IMR-90 (cell line): ENCODE measurements around the gene PLEKHH1. TPM values are rescaled to one million over a fixed set of nuclear protein-coding genes. Genes with fewer than 3 reads are reported as not detected.

Source experiments
- ATAC-seq: fragments of 200-7000 bp; cut with Tn5 transposase; 2 replicates; pipeline ENCODE4 v1.9.1; 2020; ENCODE audit warnings: low read depth, mild to moderate bottlenecking, moderate library complexity
- BruUV-seq: library from RNA; stranded (reverse); fragments of 400-500 nt; replicated peaks from 2 replicates; lab custom pipeline; 2021; lab: Mats Ljungman, UMichigan
- CTCF ChIA-PET: fragments of 300-600 bp; formaldehyde crosslinking; extraction: SDS; loops from one replicate; lab custom pipeline; 2021; ENCODE audit warnings: antibody characterized with exemption; lab: Yijun Ruan, JAX
- POLR2A ChIA-PET: fragments of 300-600 bp; sonication (Branson Sonifier 250); formaldehyde crosslinking; loops from one replicate; lab custom pipeline; 2022; ENCODE audit warnings: antibody characterized with exemption; ENCODE audit not compliant: unreplicated experiment; lab: Charles Lee
- DNase-seq: peaks from one replicate; pipeline ENCODE4 v3.0.0; 2013
- H2AFZ ChIP-seq: replicated peaks from 2 replicates; pipeline ENCODE3; 2013; ENCODE audit warnings: low read length, mild to moderate bottlenecking; ENCODE audit not compliant: poor library complexity
- H2AK5ac ChIP-seq: 2 replicates; pipeline ENCODE4 v1.6.1; 2013; ENCODE audit warnings: low read depth, low read length, inconsistent platforms
- H2AK9ac ChIP-seq: replicated peaks from 2 replicates; pipeline ENCODE3; 2013; ENCODE audit warnings: mild to moderate bottlenecking, low read depth, low read length, moderate library complexity; ENCODE audit not compliant: poor library complexity
- H2BK120ac ChIP-seq: 2 replicates; pipeline ENCODE4 v1.6.1; 2013; ENCODE audit warnings: low read depth, low read length, inconsistent platforms
- H2BK15ac ChIP-seq: 3 replicates; pipeline ENCODE4 v1.6.1; 2013; ENCODE audit warnings: low read depth, low read length, inconsistent platforms
- H2BK20ac ChIP-seq: 2 replicates; pipeline ENCODE4 v1.6.1; 2013; ENCODE audit warnings: low read depth, mild to moderate bottlenecking, inconsistent platforms, low read length, moderate library complexity
- H2BK5ac ChIP-seq: 2 replicates; pipeline ENCODE4 v1.6.1; 2013; ENCODE audit warnings: mild to moderate bottlenecking, low read depth, low read length, inconsistent platforms; ENCODE audit not compliant: poor library complexity, severe bottlenecking
- H3K14ac ChIP-seq: replicated peaks from 2 replicates; pipeline ENCODE4 v1.6.1; 2013; ENCODE audit warnings: low read depth, low read length, inconsistent platforms
- H3K18ac ChIP-seq: 2 replicates; pipeline ENCODE4 v1.6.1; 2013; ENCODE audit warnings: low read depth, low read length, control low read depth
- H3K23ac ChIP-seq: 2 replicates; pipeline ENCODE4 v1.6.1; 2013; ENCODE audit warnings: low read depth, low read length, inconsistent platforms
- H3K27ac ChIP-seq: 2 replicates; pipeline ENCODE4 v1.5.1; 2013; ENCODE audit warnings: mild to moderate bottlenecking, control low read depth, low read length; ENCODE audit not compliant: insufficient read depth
- H3K27me3 ChIP-seq: 2 replicates; pipeline ENCODE4 v1.6.1; 2013; ENCODE audit warnings: low read length; ENCODE audit not compliant: control insufficient read depth, insufficient read depth
- H3K36me3 ChIP-seq: 2 replicates; pipeline ENCODE4 v1.6.1; 2013; ENCODE audit warnings: low read length, mixed read lengths; ENCODE audit not compliant: control insufficient read depth, insufficient read depth
- H3K4ac ChIP-seq: 2 replicates; pipeline ENCODE4 v1.6.1; 2013; ENCODE audit warnings: low read depth, low read length, inconsistent platforms
- H3K4me1 ChIP-seq: 2 replicates; pipeline ENCODE4 v1.6.1; 2013; ENCODE audit warnings: low read length, mixed read lengths; ENCODE audit not compliant: control insufficient read depth, insufficient read depth
- H3K4me2 ChIP-seq: 2 replicates; pipeline ENCODE4 v1.6.1; 2013; ENCODE audit warnings: low read depth, mild to moderate bottlenecking, control low read depth, low read length, moderate library complexity
- H3K4me3 ChIP-seq: 2 replicates; pipeline ENCODE4 v1.5.1; 2013; ENCODE audit warnings: low read depth, mild to moderate bottlenecking, control low read depth, low read length, moderate library complexity; ENCODE audit not compliant: insufficient read depth
- H3K56ac ChIP-seq: 2 replicates; pipeline ENCODE4 v1.6.1; 2013; ENCODE audit warnings: low read length, inconsistent platforms; ENCODE audit not compliant: insufficient read depth; ENCODE audit errors: extremely low read depth
- H3K79me1 ChIP-seq, 2 experiments: 2 replicates each; pipeline ENCODE4 v1.6.1; 2013; ENCODE audit warnings: low read length in 2 of 2, inconsistent platforms in 1 of 2, low read depth in 1 of 2
- H3K9ac ChIP-seq: 2 replicates; pipeline ENCODE4 v1.6.1; 2013; ENCODE audit warnings: low read depth, low read length, control low read depth
- H3K9me1 ChIP-seq: 2 replicates; pipeline ENCODE4 v1.6.1; 2013; ENCODE audit warnings: low read length, inconsistent platforms; ENCODE audit not compliant: insufficient read depth
- H3K9me3 ChIP-seq: 2 replicates; pipeline ENCODE4 v1.6.1; 2013; ENCODE audit warnings: low read length; ENCODE audit not compliant: control insufficient read depth, insufficient read depth
- H4K20me1 ChIP-seq: 2 replicates; pipeline ENCODE4 v1.6.1; 2013; ENCODE audit warnings: low read length, inconsistent platforms; ENCODE audit not compliant: insufficient read depth
- H4K5ac ChIP-seq: 2 replicates; pipeline ENCODE4 v1.6.1; 2013; ENCODE audit warnings: mild to moderate bottlenecking, low read depth, low read length, control low read depth
- H4K8ac ChIP-seq, 2 experiments: 2 replicates each; pipeline ENCODE4 v1.6.1; 2013; ENCODE audit warnings: low read depth in 2 of 2, low read length in 2 of 2, control low read depth in 1 of 2, inconsistent platforms in 1 of 2
- H4K91ac ChIP-seq: 2 replicates; pipeline ENCODE4 v1.6.1; 2013; ENCODE audit warnings: low read depth, low read length, inconsistent platforms; ENCODE audit not compliant: insufficient read depth
- BHLHE40 ChIP-seq: fragments of 150-350 bp; IDR thresholded peaks from 2 replicates; pipeline ENCODE4 v1.6.1; 2016; ENCODE audit warnings: mild to moderate bottlenecking, low read depth, low read length
- CHD1 ChIP-seq: IDR thresholded peaks from 2 replicates; pipeline ENCODE4 v1.6.1; 2012; ENCODE audit warnings: low read depth, low read length, improper control_type of control experiment
- FOS ChIP-seq: fragments of 150-350 bp; IDR thresholded peaks from 2 replicates; pipeline ENCODE4 v1.6.1; 2016; ENCODE audit warnings: low read depth, low read length
- MAZ ChIP-seq: IDR thresholded peaks from 2 replicates; pipeline ENCODE4 v1.6.1; 2012; ENCODE audit warnings: low read depth, mild to moderate bottlenecking, low read length, improper control_type of control experiment, moderate library complexity, borderline replicate concordance
- MXI1 ChIP-seq: IDR thresholded peaks from 2 replicates; pipeline ENCODE4 v1.6.1; 2012; ENCODE audit warnings: low read depth, mild to moderate bottlenecking, low read length, moderate library complexity, borderline replicate concordance
- NFE2L2 ChIP-seq: fragments of 150-350 bp; IDR thresholded peaks from 2 replicates; pipeline ENCODE4 v1.6.1; 2016; ENCODE audit warnings: low read depth, mild to moderate bottlenecking, low read length
- RAD21 ChIP-seq: IDR thresholded peaks from 2 replicates; pipeline ENCODE4 v1.6.1; 2012; ENCODE audit warnings: low read length, improper control_type of control experiment
- RCOR1 ChIP-seq: IDR thresholded peaks from 2 replicates; pipeline ENCODE4 v1.6.1; 2012; ENCODE audit warnings: mild to moderate bottlenecking, low read length, improper control_type of control experiment; ENCODE audit not compliant: insufficient replicate concordance
- RFX5 ChIP-seq: IDR thresholded peaks from 2 replicates; pipeline ENCODE4 v1.8.0; 2012; ENCODE audit warnings: low read depth, mild to moderate bottlenecking, low read length, moderate library complexity
- SMC3 ChIP-seq: fragments of 150-350 bp; IDR thresholded peaks from 2 replicates; pipeline ENCODE4 v1.6.1; 2016; ENCODE audit warnings: low read depth, mild to moderate bottlenecking, antibody characterized with exemption, low read length, moderate library complexity
- WGBS, 2 experiments: methylation state at CpG; one replicate each; pipeline versions ENCODE4 v1.1.5 to v1.1.7; 2013; ENCODE audit warnings: missing lambda C conversion rate in 2 of 2; ENCODE audit not compliant: insufficient read length in 1 of 2; ENCODE audit errors: extremely low coverage in 2 of 2; 5-methylcytosine and 5-hydroxymethylcytosine counted together
- dilution Hi-C: fragments of 300-500 bp; cut with HindIII; formaldehyde crosslinking; loops from one replicate; pipeline ENCODE4 v1.14.3; 2018; ENCODE audit warnings: low sequenced_read_pairs; ENCODE audit not compliant: unreplicated experiment
- in situ Hi-C: fragments of 300-500 bp; cut with MboI; formaldehyde crosslinking; loops from 3 replicates; pipeline ENCODE4 v1.14.3; 2019; ENCODE audit warnings: low sequenced_read_pairs, inconsistent platforms, mixed read lengths
- intact Hi-C: fragments of 100-400 bp; cut with micrococcal nuclease; formaldehyde crosslinking; loops from 2 replicates; pipeline ENCODE4 v1.10.0; 2022
- polyA plus RNA-seq, 3 experiments: library from polyadenylated mRNA; depleted of rRNA; stranded (reverse); fragments of >200 nt; gene quantifications; 2 replicates each; pipeline ENCODE4 v1.2.3, GENCODE V29; 2012; ENCODE audit warnings: low replicate concordance in 1 of 3
- total RNA-seq: library from RNA; depleted of rRNA; stranded (reverse); fragments of >200 nt; gene quantifications from 2 replicates; pipeline ENCODE4 v1.2.3, GENCODE V29; 2012
- TF ChIP-seq, protein P1 (sequence below): fragments of 150-350 bp; IDR thresholded peaks from 2 replicates; pipeline ENCODE4 v1.6.1; 2016; ENCODE audit warnings: low read depth, mild to moderate bottlenecking, low read length, moderate library complexity, borderline replicate concordance
- TF ChIP-seq, protein P2 (sequence below): fragments of 150-350 bp; IDR thresholded peaks from 2 replicates; pipeline ENCODE4 v1.6.1; 2017; ENCODE audit warnings: mild to moderate bottlenecking, antibody characterized with exemption, low read length, low read depth
- TF ChIP-seq, protein P3 (sequence below): conservative IDR thresholded peaks from 2 replicates; pipeline ENCODE4 v1.5.1; 2012; ENCODE audit warnings: mild to moderate bottlenecking, low read depth, low read length, improper control_type of control experiment

PLEKHH1 gene
- total and polyA plus RNA-seq, 2 of the 4 experiments (the other 2 are of a cell fraction), result under 0.01 to 0.34 TPM

DNA sequence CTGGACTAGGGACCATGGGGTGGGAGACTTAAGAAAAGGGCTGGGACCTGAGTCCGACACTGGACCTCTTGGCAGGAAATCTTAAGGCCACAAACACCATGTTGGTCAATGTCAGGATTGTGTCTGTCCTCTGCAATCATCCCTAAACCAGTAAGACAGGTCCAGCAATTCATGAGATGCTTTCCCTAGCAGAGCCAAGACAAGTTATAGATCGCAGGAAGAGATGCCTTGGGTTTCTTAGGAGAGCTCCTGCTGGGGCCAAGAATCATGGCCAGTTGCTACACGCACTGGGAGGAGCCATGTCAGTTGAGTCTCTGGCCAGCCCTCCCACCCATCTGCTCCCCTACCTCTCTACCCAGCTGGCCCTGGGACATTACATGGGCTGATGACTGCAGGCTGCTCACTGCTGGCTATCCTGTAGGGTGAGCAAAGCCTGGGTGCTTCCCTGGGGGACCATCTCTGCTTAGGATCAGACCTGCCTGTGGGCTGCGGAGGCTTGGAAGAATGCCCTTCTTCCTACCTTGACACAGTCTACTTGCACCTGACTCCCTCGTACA lies 14.2 kb downstream of the PLEKHH1 start:
- Histone ChIP-seq H3K18ac (no peak overlapping the region), H2AK5ac (no peak overlapping the region), H3K4me3 (no peak overlapping the region), H3K4me1 (no peaks in the 10 kb centered on the region), H3K4ac (no peak overlapping the region), H3K9me1 (no peaks in the 10 kb centered on the region), H3K4me2 (no peak overlapping the region), H3K9ac (no peak overlapping the region), H2BK20ac (no peak overlapping the region), H3K36me3 (no peaks in the 10 kb centered on the region), H2AK9ac (no peak overlapping the region), H2AFZ (no peak overlapping the region), H4K5ac (no peak overlapping the region), H3K9me3 (peaks cover 4% of the 10 kb centered on the region; the same call in 1 of the 2 replicates), H3K27ac (no peak overlapping the region), H4K8ac (no peak overlapping the region), H4K91ac (no peak overlapping the region), H2BK120ac (no peak overlapping the region), H3K14ac (no peak overlapping the region), H3K23ac (no peak overlapping the region), H2BK15ac (no peak overlapping the region), H3K56ac (no peak overlapping the region), H3K27me3 (peaks cover 14% of the 10 kb centered on the region), H3K79me1 (no peaks in the 10 kb centered on the region), H4K20me1 (no peaks in the 10 kb centered on the region), H2BK5ac (no peak overlapping the region)
- dilution Hi-C loops, result no loop called here
- WGBS, 2 experiments, result no CpG with 5 or more reads among the region's 5 CpGs
- ChIA-PET POLR2A (no interaction called here), CTCF (no interaction called here)
- in situ Hi-C loops, result no loop called here
- DNase-seq (no peak), ATAC-seq (no peak)
- TF ChIP-seq SMC3 (no peak), BHLHE40 (no peak), RCOR1 (no peak), RAD21 (no peak), CHD1 (no peak), RFX5 (no peak), MXI1 (no peak), FOS (no peak), NFE2L2 (no peak), MAZ (no peak)
- TF ChIP-seq, protein P1, sequence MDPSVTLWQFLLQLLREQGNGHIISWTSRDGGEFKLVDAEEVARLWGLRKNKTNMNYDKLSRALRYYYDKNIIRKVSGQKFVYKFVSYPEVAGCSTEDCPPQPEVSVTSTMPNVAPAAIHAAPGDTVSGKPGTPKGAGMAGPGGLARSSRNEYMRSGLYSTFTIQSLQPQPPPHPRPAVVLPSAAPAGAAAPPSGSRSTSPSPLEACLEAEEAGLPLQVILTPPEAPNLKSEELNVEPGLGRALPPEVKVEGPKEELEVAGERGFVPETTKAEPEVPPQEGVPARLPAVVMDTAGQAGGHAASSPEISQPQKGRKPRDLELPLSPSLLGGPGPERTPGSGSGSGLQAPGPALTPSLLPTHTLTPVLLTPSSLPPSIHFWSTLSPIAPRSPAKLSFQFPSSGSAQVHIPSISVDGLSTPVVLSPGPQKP, result no peak
- TF ChIP-seq, protein P2, sequence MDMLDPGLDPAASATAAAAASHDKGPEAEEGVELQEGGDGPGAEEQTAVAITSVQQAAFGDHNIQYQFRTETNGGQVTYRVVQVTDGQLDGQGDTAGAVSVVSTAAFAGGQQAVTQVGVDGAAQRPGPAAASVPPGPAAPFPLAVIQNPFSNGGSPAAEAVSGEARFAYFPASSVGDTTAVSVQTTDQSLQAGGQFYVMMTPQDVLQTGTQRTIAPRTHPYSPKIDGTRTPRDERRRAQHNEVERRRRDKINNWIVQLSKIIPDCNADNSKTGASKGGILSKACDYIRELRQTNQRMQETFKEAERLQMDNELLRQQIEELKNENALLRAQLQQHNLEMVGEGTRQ, result no peak
- TF ChIP-seq, protein P3, sequence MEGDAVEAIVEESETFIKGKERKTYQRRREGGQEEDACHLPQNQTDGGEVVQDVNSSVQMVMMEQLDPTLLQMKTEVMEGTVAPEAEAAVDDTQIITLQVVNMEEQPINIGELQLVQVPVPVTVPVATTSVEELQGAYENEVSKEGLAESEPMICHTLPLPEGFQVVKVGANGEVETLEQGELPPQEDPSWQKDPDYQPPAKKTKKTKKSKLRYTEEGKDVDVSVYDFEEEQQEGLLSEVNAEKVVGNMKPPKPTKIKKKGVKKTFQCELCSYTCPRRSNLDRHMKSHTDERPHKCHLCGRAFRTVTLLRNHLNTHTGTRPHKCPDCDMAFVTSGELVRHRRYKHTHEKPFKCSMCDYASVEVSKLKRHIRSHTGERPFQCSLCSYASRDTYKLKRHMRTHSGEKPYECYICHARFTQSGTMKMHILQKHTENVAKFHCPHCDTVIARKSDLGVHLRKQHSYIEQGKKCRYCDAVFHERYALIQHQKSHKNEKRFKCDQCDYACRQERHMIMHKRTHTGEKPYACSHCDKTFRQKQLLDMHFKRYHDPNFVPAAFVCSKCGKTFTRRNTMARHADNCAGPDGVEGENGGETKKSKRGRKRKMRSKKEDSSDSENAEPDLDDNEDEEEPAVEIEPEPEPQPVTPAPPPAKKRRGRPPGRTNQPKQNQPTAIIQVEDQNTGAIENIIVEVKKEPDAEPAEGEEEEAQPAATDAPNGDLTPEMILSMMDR, result no peak
- intact Hi-C loops, result no loop called here
- no TSS peak for BruUV-seq
